ENCODE results near the gene TCF7.

GRCh38 chr5:134077926-134078580 lies 36.4 kb upstream of the TCF7 start:
- TF ChIP-seq POLR2AphosphoS5 (IDR thresholded peaks at IDR 0.05) (no peak), POLR2A (IDR thresholded peaks at IDR 0.05) (no peak), CTCF (IDR thresholded peaks at IDR 0.05) (no peak)
